Endothelial cell of hepatic sinusoid (primary cell): Measurements from ENCODE around the gene BZW1.

ENCODE experiments used
- in situ Hi-C: cut with HindIII; loops from 2 replicates; pipeline ENCODE4 v1.10.0; 2017; ENCODE audit warnings: low sequenced_read_pairs

Gene BZW1

DNA sequence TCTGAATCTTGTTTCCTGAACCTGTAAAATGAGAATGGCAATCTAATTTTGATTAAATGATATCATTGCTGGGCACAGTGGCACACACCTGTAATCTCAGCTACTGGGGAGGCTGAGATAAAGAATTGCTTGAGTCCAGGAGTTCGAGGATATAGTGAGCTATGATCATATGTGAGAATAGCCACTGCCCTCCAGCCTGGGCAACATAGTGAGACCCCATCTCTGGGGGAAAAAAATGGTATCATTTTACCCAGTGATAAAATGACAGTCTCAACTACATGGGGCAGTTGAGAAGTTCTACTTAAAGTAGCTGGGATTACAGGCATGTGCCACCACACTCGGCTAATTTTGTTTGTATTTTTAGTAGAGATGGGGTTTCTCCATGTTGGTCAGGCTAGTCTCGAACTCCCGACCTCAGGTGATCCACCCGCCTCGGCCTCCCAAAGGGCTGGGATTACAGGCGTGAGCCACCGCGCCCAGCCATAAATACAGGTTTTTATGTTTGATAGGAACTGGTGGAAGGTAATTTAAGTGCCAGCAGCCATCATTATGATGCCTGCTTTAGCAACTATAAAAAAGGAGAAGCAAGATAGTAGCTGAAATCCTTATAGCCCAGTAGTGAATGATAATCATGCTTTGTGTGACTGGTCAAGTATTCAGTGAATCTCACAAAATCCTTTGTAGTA, 17.0 kb downstream of the BZW1 start:
- in situ Hi-C loops, result no loop called here

DNA sequence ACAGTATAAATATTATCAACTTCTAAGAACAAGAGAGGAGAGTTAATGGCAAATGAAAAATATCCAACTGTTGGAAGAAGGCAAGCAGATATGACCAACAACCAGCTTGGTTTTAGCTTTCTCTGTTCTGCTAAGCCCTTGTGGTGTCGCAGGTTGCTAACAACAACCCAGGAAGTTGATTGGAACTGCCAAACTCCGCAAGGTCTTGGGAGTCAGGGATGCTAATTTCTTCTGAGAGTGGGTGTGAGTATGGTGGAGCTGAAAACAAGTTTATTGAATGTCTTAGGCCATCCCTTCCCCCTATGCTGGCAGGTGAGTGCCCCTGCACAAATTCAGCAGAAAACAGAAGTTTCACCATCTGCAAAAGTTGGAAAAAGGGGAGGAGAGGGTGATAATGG, 17.5 kb downstream of the BZW1 start:
- in situ Hi-C loops, result no loop called here

DNA sequence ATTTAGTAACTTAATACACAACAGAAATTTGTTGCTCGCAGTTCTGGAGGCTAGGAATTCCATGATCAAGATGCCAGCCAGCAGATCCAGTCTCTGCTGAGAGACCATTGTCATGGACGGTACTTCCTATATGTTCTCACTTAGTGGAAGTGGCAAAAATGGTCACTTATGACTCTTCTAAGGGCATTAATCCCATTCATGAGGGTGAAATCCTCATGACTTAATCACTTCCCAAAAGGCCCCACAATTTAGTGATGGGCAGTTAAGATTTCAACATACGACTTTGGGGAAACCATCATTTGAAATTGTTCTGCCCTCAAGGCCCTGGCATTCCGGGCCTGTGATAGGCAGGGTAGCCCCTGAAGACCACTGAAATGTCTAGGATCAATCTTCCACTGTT, 23.0 kb downstream of the BZW1 start:
- in situ Hi-C loops, result no loop called here

DNA sequence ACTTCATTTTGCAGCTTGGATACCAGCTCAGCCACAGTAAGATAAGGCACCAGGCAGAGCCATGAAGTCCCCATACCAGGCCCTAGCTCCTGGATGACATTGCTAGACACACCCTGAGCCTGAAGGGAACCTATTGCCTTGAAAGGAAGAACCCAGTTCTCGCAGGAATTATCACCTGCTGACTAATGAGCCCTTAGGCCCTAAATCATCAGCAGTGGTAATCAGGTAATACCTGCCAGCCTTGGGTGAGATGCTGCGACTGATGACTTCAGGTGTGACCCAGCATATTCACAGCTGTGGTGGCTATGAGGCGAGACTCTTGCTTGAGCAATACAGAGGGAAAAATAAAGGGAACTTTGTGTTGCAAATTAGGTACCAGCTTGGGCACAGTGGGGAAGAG, 27.8 kb downstream of the BZW1 start:
- in situ Hi-C loops, result no loop called here

DNA sequence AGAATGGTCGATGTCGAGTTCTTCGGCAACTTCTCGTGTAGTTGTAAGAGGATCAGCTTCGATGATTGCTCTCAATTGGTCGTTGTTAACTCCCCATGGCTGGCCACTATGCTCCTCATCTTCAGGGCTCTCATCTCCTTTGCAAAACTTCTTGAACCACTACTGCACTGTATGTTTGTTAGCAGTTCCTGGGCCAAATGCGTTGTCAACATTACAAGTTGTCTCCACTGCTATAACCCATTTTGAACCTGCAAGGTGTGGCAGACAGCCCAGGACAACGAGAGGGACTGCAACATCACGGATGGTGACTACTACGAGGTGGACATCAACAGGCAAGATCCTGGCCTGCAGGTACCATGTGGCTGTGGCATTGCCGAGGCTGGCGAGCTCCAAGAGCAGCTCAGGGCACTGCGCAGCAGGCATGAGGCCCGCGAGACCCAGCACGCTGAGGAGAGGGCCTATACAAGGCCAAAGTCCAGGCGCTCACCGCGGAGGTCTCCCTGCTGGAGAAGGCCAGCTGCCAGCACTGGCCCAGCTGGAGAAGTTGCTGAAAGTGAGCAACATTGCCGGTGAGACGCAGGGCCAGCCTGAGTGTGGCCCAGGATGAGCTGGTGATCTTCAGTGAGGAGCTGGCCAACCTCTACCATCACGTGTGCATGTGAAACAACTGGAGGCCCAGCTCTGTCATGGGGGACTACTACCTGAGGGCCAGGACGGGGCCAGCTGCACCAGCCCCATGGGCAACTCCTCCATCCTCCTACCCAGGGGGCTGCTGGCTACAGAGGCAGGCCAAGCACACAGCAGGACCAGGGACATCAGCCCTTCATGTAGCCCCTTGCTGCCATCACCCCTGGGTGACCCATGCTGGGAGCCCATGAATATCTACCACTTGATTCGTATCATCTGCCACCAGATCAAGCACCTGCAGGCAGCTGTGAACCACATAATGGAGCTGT, 32.6 kb downstream of the BZW1 start:
- in situ Hi-C loops, result no loop called here

DNA sequence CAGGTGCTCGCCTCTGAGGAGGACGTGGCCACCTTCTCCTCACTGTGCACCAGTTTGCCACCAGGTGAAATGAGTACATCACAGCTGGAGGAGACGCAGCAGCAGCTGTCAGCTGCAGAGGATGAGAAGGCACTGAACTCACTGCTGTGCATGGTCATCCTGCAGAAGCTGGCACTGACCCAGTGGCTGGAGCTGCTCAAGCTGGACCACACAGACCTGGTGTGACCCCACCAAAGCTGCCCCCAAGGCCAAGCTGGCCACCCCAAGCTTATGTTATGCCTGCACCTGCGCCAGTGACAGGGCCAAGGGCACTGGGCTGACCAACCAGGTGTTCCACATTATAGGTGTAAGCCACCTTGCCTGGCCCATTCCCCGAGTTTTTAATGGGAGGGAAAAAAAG, 33.5 kb downstream of the BZW1 start:
- in situ Hi-C loops, result no loop called here

DNA sequence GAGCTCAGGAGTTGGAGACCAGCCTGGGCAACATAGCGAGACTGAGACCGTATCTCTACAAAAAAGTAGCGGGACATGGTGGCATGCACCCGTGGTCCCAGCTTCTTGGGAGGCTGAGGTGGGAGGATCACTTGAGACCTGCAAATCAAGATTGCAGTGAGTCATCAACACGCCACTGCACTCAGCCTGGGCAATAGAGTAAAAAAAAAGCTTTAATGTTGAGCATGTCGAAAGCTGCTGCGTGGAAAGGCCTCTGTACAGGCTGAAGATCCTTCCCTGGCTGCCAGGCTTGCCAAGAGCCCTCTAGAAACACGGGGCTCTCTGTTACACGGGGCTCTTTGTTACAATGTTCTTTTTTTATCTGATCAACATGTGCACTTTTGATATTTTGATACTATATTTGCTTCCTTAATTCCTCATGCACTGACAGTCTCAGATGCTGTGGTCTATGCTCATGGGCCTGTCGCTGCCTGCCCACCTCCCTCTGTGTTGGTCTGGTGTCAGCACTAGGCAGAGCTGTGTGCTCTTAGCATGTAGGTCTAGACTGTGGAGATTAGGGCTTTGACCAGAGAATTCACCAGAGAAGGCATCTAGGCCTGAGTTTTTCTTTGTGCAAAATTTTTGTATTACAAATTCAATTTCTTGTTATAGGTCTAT, 34.1 kb downstream of the BZW1 start:
- in situ Hi-C loops, result no loop called here

DNA sequence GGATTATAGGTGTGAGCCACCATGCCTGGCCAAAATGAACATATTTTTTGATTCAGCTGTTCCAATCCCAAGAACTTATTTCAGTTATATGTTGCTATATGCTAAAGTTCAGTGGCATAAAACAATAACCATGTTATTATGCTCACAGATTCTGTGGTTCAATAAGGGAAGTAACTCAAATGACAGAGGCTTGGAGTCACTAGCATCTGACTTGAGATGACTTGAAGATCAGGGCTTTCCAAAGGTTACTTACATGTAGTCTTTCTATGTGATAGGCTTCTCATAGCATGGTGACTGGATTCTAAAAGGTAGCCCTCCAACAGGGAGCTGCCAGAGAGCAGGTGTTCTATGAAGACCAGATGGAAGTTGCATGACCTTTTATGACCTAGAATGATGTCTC, 35.6 kb downstream of the BZW1 start:
- in situ Hi-C loops, result no loop called here

DNA sequence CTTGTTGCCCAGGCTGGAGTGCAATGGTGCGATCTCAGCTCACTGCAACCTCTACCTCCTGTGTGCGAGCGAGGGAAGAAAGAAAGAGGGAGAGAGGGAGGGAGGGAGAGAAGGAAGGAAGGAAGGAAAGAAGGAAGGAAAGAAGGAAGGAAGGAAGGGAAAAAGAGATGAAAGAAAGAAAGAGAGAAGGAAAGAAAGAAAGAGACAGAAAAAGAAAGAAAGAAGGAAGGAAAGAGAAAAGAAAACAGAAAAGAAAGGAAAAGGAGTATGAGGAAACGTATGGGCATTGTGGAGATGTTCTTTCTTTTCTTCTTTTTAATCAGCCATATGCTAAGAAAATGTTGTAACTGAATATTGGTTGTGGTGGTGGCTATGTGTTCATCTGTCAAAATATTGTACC, 36.2 kb downstream of the BZW1 start:
- in situ Hi-C loops, result no loop called here

DNA sequence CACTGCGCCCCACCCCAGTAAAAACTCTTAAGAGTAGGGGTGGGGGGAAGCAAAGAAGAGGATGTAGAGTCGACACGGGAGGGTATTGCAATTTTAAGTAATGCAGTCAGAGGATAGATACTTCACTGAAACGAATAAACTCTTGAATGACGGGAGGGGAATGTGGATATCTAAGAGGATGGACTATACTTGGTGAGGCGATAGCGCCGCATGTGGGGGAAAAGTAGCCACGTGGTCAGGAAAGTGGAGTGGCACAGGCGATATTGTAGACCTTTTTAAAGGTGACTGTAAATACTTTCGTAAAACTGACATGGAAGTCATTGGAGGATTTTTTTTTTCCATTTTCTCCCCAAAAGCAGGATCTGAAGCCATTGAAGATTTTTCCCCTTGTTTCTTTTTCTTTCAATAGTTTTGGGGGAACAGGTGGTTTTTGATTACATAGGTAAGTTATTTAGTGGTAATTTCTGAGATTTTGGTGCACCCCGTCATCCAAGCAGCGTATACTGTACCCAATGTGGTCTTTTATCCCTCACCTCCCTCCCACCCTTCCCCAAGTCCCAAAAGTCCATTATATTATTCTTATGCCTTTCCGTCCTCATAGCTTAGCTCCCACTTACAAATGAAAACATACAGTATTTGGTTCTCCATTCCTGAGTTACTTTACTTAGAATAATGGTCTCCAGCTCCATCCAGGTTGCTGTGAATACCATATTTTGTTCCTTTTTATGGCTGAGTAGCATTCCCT, 39.0 kb downstream of the BZW1 start:
- in situ Hi-C loops, result no loop called here

DNA sequence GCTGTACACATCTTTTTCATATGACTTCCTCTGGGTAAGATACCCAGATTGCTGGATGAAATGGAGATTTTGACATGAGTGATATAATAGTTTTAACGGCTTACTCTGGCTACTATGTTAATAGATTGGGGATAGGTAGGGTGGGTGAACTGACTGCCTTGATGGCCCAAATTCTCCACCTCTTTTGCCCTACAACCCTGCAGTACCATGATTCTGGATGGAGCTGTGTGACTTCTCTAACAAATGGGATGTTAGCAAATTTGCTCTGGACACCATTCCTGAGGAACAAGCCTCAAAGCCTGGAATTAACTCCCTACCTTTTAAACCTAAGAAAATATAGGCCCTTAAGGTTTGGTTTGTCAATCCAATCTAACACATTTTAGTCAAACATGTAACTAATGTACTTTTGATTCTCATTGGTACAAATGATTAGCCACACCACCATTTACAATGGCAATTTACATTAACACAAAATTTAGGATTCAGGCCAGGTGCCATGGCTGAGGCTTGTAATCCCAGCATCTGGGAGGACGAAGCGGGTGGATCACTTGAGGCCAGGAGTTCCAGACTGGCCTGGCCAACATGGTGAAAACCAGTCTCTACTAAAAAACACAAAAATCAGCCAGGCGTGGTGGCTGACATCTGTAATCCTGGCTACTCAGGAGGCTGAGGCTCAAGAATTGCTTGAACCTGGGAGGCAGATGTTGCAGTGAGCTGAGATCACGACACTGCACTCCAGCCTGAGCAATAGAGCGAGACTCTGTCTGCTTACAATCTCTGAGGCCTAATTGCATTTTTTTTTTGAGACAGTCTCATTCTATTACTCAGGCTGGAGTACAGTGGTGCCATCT, 39.9 kb downstream of the BZW1 start:
- in situ Hi-C loops, result no loop called here

DNA sequence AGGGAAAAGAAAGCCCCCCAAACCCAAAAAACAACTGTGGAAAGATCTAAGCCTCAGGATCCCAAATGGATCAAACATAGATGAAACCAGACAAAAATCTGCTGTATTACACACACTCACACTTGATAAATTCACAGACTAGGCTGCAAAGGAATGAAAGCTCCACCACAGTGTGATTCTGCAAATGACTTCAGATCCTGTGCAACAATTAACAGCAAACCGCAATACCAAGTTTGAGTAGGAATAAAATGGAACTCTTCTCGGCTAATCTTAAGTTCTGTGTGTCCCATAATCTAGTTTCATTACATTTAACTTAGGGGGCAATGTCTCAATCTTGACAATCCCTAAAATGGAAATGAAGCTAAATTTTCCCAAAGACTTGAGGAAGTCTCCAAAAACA, 40.9 kb downstream of the BZW1 start:
- in situ Hi-C loops, result no loop called here

DNA sequence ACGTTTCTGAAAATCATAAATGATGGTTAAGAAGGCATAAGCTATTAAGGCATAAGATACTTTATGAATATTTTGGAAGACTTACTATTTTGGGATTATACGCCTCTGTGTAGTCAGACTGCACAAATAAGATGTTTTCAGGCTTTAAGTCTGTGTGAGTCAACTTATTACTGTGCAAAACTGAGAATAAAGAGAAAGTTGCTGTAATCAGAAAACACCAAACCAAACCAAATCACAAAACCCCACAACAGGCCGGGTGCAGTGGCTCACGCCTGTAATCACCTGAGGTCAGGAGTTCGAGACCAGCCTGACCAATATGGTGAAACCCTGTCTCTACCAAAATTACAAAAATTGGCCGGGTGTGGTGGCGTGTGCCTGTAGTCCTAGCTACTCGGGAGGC, 45.1 kb downstream of the BZW1 start:
- in situ Hi-C loops, result no loop called here

DNA sequence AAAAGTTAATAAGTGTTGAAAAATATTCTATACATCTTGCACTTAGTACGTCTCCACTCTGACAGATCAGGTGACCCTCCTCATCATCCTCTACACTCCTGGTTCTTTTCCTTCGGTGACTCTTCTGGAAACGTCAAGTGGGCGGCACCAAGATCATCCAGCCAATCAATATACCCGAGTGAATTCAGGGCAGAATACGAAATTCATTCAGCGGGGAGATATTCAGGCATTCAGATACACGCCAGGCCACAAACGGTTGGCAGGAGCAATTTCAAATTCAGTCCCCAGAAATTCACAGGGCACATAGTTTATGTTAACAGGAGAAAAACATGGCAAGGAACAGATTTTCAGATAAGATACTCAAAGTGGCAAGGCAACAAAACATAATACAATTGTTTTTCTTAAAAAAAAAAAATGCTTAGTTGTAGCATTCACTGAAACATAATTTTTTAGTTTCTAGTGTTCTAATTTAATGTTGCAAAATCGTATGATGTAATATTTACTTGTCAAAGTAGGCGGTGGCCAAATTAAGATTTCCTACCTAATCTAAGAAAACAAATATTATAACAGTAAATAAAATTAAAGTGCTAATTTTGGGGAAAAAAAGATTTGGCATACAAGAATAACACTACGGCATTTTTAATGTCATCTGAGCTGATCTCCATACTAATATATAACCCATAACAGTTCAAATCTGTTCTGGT, 48.5 kb downstream of the BZW1 start:
- in situ Hi-C loops, result no loop called here

DNA sequence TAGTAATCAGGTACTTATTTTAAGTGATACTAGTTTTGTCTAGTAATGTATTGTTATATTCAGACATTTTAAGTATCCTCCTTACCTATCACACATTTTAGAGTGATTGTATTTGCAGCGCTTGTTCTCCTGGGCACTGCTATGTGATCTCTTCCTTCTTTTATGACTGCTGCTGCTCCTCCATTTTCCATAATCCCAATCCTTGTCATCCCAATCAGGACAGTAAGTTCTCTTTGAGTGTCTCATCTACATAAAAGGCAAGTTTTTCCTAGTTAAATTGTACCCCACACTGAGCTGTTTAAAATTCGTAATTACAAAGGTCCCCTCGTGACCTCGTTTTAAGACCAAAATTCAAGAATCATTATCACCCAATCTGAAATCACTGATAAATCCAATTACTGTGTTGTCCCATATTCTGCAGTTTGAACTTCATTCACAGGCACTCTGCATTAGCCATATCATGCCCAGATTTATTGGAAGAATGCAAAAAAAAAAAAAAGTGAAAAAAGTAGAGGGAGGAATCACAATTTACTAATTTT, 50.0 kb downstream of the BZW1 start:
- in situ Hi-C loops, result no loop called here

DNA sequence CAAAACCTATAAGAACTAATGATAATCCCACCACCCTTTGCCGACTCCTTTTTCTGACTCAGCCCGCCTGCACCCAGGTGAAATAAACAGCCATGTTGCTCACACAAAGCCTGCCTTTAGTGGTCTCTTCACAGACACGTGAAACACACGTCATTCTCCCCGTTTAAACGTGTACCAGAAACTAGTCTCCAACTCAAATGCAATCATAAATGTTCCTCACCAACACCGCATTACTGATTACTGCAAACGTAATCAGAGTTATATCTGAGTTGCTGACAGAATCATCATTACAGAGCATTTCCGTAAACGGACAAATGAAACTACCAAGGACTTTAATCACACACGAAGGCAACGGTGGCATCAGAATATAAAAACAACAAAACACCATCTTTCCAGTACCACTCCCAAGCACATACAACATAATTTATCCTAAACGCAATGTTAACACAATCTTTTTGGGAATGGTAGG, 50.9 kb downstream of the BZW1 start:
- in situ Hi-C loops, result no loop called here

DNA sequence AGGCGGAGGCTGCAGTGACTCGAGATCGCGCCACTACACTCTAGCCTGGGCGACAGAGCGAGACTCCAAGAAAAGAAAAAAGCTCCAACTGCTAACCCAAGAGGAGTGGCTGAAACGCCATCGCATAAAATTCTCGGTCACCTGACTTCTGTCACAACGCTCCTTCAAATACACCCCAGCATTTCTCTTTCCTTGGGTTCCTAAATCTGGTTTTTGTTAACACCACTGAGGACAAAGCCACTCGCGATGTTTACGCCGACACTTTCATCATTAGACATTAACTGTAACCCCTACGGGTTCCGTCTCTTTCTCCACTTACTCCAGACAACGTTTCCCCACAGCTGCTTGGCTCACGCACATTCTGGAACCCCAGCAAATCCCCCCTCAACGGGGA, 52.1 kb downstream of the BZW1 start:
- in situ Hi-C loops, result no loop called here

DNA sequence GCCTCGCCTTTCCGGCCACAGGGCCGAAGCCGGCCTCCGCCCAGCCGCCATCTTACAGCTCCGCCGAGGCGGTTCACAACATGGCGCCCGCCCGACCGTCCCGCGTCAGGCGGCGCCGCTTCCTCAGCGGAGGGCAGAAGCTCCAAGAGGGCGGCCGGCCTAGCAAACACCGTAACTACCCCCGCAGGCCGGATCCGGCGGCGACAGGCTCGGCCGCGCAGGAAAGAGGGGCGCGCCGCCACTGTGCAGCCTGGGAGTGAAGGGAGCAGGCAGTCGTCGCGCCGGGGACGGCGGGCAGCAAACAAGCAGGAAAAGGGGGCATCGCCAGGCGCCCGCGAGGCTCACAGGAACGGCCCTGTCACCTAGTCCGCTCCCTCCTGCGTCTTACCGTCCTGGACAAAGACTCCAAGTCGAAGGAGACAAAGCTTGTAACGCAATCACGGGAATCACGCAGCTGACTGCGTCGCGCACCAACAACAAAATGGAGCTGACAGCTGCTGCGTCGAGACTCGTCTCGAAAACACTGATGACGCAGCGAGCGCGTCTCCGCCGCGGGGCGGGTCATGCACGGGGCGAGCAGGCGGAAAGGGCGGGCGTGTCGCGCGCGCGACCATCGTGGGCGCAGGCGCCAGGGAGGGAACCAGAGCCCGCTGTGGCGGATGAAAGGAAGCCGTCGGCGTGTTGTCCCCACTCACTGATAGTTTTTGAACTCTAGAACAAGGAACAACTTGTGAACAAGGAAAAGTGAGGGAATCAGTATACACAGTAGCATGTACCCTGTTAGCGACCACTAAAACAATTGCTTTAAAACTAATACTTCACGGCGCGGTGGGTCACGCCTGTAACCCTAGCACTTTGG, 52.7 kb downstream of the BZW1 start, which contains the start of gene CLK1:
Gene CLK1, minus strand, starts transcription at position 483 of the 859 bp plus-strand sequence. CDS start 2,796 bp downstream, outside the sequence.
- in situ Hi-C loops, result no loop called here
